SK-N-SH (cell line): ENCODE measurements around the gene MEG3. TPM values are rescaled to one million over a fixed set of nuclear protein-coding genes. Genes with fewer than 3 reads are reported as not detected.

Experiments used
- CTCF ChIA-PET: fragments of 300-600, 350-600 bp; formaldehyde crosslinking; extraction: SDS; loops from one replicate; lab custom pipeline; 2021; lab: Yijun Ruan, JAX
- POLR2A ChIA-PET: fragments of 350-600 bp; sonication (Branson Sonifier 250); formaldehyde crosslinking; extraction: SDS; loops from one replicate; lab custom pipeline; 2020; ENCODE audit warnings: antibody characterized with exemption, inconsistent platforms; lab: Yijun Ruan, JAX
- DNase-seq: peaks from one replicate; pipeline ENCODE4 v3.0.0; 2012
- H2AFZ ChIP-seq: fragments of 200-600 bp; sonication (generic); 2 replicates; pipeline ENCODE4 v1.8.1; 2016; ENCODE audit warnings: antibody characterized with exemption, mild to moderate bottlenecking, low read depth
- H3F3A ChIP-seq: fragments of 200-600 bp; sonication (generic); replicated peaks from 2 replicates; pipeline ENCODE3; 2016; ENCODE audit warnings: antibody characterized with exemption, mild to moderate bottlenecking; ENCODE audit not compliant: insufficient read depth
- H3K27ac ChIP-seq, 2 experiments: fragments of 200-500 bp in 1 of 2; fragments of 200-600 bp in 1 of 2; sonication (Bioruptor generic) in 1 of 2; sonication (generic), shearing (Covaris generic) in 1 of 2; 2 replicates each; pipeline versions ENCODE4 v1.5.1 to v1.6.1; 2014 to 2016; ENCODE audit warnings: low read depth in 2 of 2, inconsistent platforms in 1 of 2, low read length in 1 of 2, mild to moderate bottlenecking in 1 of 2, mixed read lengths in 1 of 2
- H3K27me3 ChIP-seq: fragments of 200-600 bp; sonication (generic), shearing (Covaris generic); 2 replicates; pipeline ENCODE4 v1.6.1; 2016; ENCODE audit warnings: mixed run types; ENCODE audit not compliant: insufficient read depth
- H3K36me3 ChIP-seq, 2 experiments: fragments of 200-500 bp in 1 of 2; fragments of 200-600 bp in 1 of 2; sonication (Bioruptor generic) in 1 of 2; sonication (generic) in 1 of 2; replicated peaks in 1 of 2; 2 replicates each; pipeline versions ENCODE3 to v1.5.1; 2014 to 2016; ENCODE audit warnings: low read length in 1 of 2, mild to moderate bottlenecking in 1 of 2; ENCODE audit not compliant: insufficient read depth in 2 of 2, control insufficient read depth in 1 of 2
- H3K4me1 ChIP-seq, 2 experiments: fragments of 200-500 bp in 1 of 2; fragments of 200-600 bp in 1 of 2; sonication (Bioruptor generic) in 1 of 2; sonication (generic), shearing (Covaris generic) in 1 of 2; 2 replicates each; pipeline versions ENCODE4 v1.5.1 to v1.6.1; 2014 to 2016; ENCODE audit warnings: low read depth in 1 of 2, low read length in 1 of 2, mixed run types in 1 of 2; ENCODE audit not compliant: insufficient read depth in 2 of 2, control insufficient read depth in 1 of 2
- H3K4me2 ChIP-seq: fragments of 200-600 bp; sonication (generic), shearing (Covaris generic); 2 replicates; pipeline ENCODE4 v1.6.1; 2017; ENCODE audit warnings: mixed run types
- H3K4me3 ChIP-seq, 2 experiments: fragments of 200-500 bp in 1 of 2; fragments of 200-600 bp in 1 of 2; sonication (Bioruptor generic) in 1 of 2; sonication (generic), shearing (Covaris generic) in 1 of 2; 2 replicates each; pipeline versions ENCODE4 v1.5.1 to v1.8.1; 2014 to 2016; ENCODE audit warnings: low read depth in 2 of 2, inconsistent platforms in 1 of 2, low read length in 1 of 2, mild to moderate bottlenecking in 1 of 2, mixed read lengths in 1 of 2, moderate library complexity in 1 of 2
- H3K79me2 ChIP-seq: fragments of 200-600 bp; sonication (generic); 2 replicates; pipeline ENCODE4 v1.8.1; 2017; ENCODE audit warnings: mild to moderate bottlenecking; ENCODE audit not compliant: insufficient read depth
- H3K9ac ChIP-seq: fragments of 200-600 bp; sonication (generic); 2 replicates; pipeline ENCODE4 v1.6.1; 2017; ENCODE audit warnings: mixed run types
- H3K9me2 ChIP-seq: fragments of 200-600 bp; sonication (generic); 2 replicates; pipeline ENCODE4 v1.6.1; 2017; ENCODE audit warnings: mixed run types
- H3K9me3 ChIP-seq: fragments of 200-600 bp; sonication (generic); 2 replicates; pipeline ENCODE4 v1.6.1; 2017; ENCODE audit warnings: mixed run types, mild to moderate bottlenecking, moderate library complexity
- H4K20me1 ChIP-seq: fragments of 200-600 bp; sonication (generic); 2 replicates; pipeline ENCODE4 v1.6.1; 2017; ENCODE audit warnings: mild to moderate bottlenecking, mixed run types; ENCODE audit not compliant: insufficient read depth
- CHD2 ChIP-seq: fragments of 150-350 bp; IDR thresholded peaks from 2 replicates; pipeline ENCODE4 v1.6.1; 2018; ENCODE audit warnings: low read length; ENCODE audit not compliant: partially characterized antibody
- EP300 ChIP-seq, 2 experiments: IDR thresholded peaks; 2 replicates each; pipeline versions ENCODE4 v1.4.0 to v1.6.1; 2012; ENCODE audit warnings: borderline replicate concordance in 1 of 2, low read depth in 1 of 2, low read length in 1 of 2
- FOSL2 ChIP-seq: IDR thresholded peaks from 2 replicates; pipeline ENCODE4 v1.4.0; 2012; ENCODE audit warnings: low read depth, mild to moderate bottlenecking, moderate library complexity, borderline replicate concordance
- FOXJ3 ChIP-seq: sonication (generic); formaldehyde crosslinking; IDR thresholded peaks from 2 replicates; pipeline ENCODE4 v1.5.1; 2020; ENCODE audit warnings: mild to moderate bottlenecking, missing genetic modification reagents
- FOXM1 ChIP-seq: IDR thresholded peaks from 2 replicates; pipeline ENCODE4 v1.4.0; 2012; ENCODE audit warnings: low read depth, mild to moderate bottlenecking
- GABPA ChIP-seq: IDR thresholded peaks from 2 replicates; pipeline ENCODE4 v1.4.0; 2012; ENCODE audit warnings: low read depth, mild to moderate bottlenecking
- JUND ChIP-seq: IDR thresholded peaks from 2 replicates; pipeline ENCODE4 v1.4.0; 2012
- MEF2A ChIP-seq: IDR thresholded peaks from 2 replicates; pipeline ENCODE4 v1.4.0; 2012; ENCODE audit warnings: low read depth, borderline replicate concordance
- MXI1 ChIP-seq: IDR thresholded peaks from 2 replicates; pipeline ENCODE4 v1.6.1; 2012; ENCODE audit warnings: mild to moderate bottlenecking, low read depth, low read length, improper control_type of control experiment
- NFIC ChIP-seq: IDR thresholded peaks from 2 replicates; pipeline ENCODE4 v1.4.0; 2012; ENCODE audit warnings: borderline replicate concordance
- NRF1 ChIP-seq: IDR thresholded peaks from 2 replicates; pipeline ENCODE4 v1.6.1; 2012; ENCODE audit warnings: low read depth, mild to moderate bottlenecking, low read length
- POLR2AphosphoS5 ChIP-seq: IDR thresholded peaks from 2 replicates; pipeline ENCODE4 v1.6.1; 2012; ENCODE audit warnings: low read depth, low read length
- RAD21 ChIP-seq: IDR thresholded peaks from 2 replicates; pipeline ENCODE4 v1.6.1; 2012; ENCODE audit warnings: mild to moderate bottlenecking, low read length
- RCOR1 ChIP-seq: fragments of 150-350 bp; IDR thresholded peaks from 2 replicates; pipeline ENCODE4 v1.6.1; 2017; ENCODE audit warnings: antibody characterized with exemption, low read length
- TAF1 ChIP-seq: IDR thresholded peaks from 2 replicates; pipeline ENCODE4 v1.6.1; 2012; ENCODE audit warnings: low read depth, mild to moderate bottlenecking, low read length, moderate library complexity, borderline replicate concordance
- TCF12 ChIP-seq: IDR thresholded peaks from 2 replicates; pipeline ENCODE4 v1.4.0; 2012
- TEAD4 ChIP-seq: IDR thresholded peaks from 2 replicates; pipeline ENCODE4 v1.4.0; 2012; ENCODE audit warnings: mild to moderate bottlenecking, borderline replicate concordance; ENCODE audit not compliant: insufficient read depth
- WGBS: methylation state at CpG from one replicate; pipeline ENCODE4 v1.1.6; 2017; ENCODE audit warnings: low lambda C conversion rate; 5-methylcytosine and 5-hydroxymethylcytosine counted together
- polyA plus RNA-seq, 3 experiments: library from polyadenylated mRNA; depleted of rRNA; stranded (reverse); fragments of >200 nt; gene quantifications; 2 replicates each; pipeline ENCODE4 v1.2.3, GENCODE V29; 2012
- TF ChIP-seq, protein P1 (sequence below): fragments of 200-600 bp; sonication (generic); IDR thresholded peaks from 2 replicates; pipeline ENCODE4 v1.6.1; 2017; ENCODE audit warnings: antibody characterized with exemption, mild to moderate bottlenecking, moderate library complexity

Gene MEG3
- polyA plus RNA-seq, 1 of the 3 experiments (the other 2 are of a cell fraction): not detected

DNA sequence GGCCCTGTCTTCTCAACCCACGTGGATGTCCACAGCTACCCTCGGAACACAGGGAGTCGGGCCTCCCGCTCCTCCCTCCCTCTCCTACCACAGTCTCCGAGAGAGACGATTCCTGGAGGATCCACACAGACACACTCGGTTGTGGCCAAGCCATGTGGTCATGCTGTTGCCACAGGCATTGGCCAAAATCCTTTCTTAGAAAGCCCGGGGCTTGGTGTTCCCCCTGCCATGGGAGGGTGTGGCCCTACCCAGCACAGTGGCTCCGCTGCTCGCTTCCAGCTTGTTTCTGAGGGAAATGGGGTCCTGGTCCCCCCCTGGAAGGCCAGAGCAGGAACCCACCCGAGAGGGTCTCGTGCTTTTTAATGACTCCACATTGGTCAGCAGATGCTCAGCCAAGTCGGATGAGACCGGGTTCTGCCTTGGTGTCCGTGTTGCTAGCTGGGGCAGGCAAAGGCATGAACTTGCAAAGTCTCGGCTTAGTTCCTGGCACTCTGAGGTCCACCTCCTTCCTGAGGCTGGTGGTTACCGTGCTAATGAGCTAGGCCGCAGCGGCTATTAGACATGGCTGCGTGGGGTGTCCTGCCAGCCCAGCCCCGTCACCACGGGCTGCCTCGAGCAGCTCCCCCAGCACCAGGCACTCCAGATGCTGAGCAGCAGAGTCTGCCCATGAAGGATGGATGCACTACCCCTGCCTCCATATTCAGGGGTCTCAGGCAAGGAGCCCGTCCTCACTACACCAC lies 46.8 kb upstream of the MEG3 start:
- no peak overlapping the region for H2AFZ ChIP-seq
- no peaks in the 10 kb centered on the region for H3K9me2 ChIP-seq
- H3K79me2 ChIP-seq: no peaks in the 10 kb centered on the region
- no peak overlapping the region for H3K9ac ChIP-seq
- no peak for DNase-seq
- H4K20me1 ChIP-seq: no peaks in the 10 kb centered on the region
- ChIA-PET CTCF (interaction anchor here (0.6 to 1.7 kb wide), 4 partner anchors 105 to 341 kb away, joined by 3 to 10 read pairs (median 3); no protein-coding TSS in a partner anchor), POLR2A (interaction anchor here (1.0 to 1.7 kb wide), 3 partner anchors 50 to 123 kb away, joined by 3 to 5 read pairs (median 3); no protein-coding TSS in a partner anchor)
- H3K4me1 ChIP-seq: peaks cover 0 to 89% of the 10 kb centered on the region in 2 experiments; a peak in 2 of 4 replicates
- H3K4me3 ChIP-seq: no peak overlapping the region
- WGBS: 53% methylated on average over 12 of the region's 24 CpGs
- H3K9me3 ChIP-seq: no peaks in the 10 kb centered on the region
- TF ChIP-seq MEF2A (no peak), RCOR1 (no peak), MXI1 (no peak)
- no peaks in the 10 kb centered on the region for H3K36me3 ChIP-seq
- H3K4me2 ChIP-seq: no peak overlapping the region
- H3K27me3 ChIP-seq: no peaks in the 10 kb centered on the region
- H3F3A ChIP-seq: no peaks in the 10 kb centered on the region
- peak overlapping the region in 1 of 2 experiments; percentile 100; a peak in 2 of 4 replicates for H3K27ac ChIP-seq

DNA sequence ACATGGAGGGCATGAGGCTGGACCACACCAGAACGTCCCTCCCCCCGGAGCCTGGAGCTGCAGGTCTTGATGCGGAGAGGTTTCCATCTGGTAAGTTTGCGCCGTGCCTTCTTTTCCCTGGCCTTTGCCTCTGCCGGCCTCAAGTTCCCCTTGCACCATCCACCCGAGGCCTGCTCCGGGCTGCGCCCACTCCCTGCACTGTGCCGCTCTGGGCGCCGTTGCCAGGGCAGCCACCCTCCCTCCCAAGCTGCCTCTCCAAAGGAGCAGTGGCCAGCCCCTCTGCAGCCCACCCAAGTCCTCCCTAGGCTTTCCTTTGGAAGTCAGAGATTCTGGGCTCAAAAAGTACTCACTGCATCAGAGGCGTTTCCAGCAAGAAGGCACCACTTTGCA lies 46.2 kb upstream of the MEG3 start:
- Histone ChIP-seq H3K9ac (no peak overlapping the region), H3F3A (no peaks in the 10 kb centered on the region), H3K27me3 (no peaks in the 10 kb centered on the region), H3K9me2 (no peaks in the 10 kb centered on the region), H2AFZ (no peak overlapping the region), H3K79me2 (no peaks in the 10 kb centered on the region), H3K4me3 (no peak overlapping the region), H3K27ac (peak overlapping the region in 1 of 2 experiments; percentile 100; a peak in 2 of 4 replicates), H4K20me1 (no peaks in the 10 kb centered on the region), H3K4me2 (no peak overlapping the region), H3K36me3 (no peaks in the 10 kb centered on the region), H3K9me3 (no peaks in the 10 kb centered on the region), H3K4me1 (peaks cover 0 to 91% of the 10 kb centered on the region in 2 experiments; a peak in 2 of 4 replicates)
- 60% methylated on average over 4 of the region's 13 CpGs for WGBS
- no peak for DNase-seq
- ChIA-PET CTCF (interaction anchor here (0.7 to 1.5 kb wide), 2 partner anchors 105 to 121 kb away, joined by 3 read pairs; no protein-coding TSS in a partner anchor), POLR2A (interaction anchor here (1.0 to 1.1 kb wide), 2 partner anchors 121 to 122 kb away, joined by 3 read pairs; no protein-coding TSS in a partner anchor)
- TF ChIP-seq TCF12 (no peak), GABPA (no peak), TEAD4 (no peak), FOXJ3 (no peak), FOXM1 (no peak)

DNA sequence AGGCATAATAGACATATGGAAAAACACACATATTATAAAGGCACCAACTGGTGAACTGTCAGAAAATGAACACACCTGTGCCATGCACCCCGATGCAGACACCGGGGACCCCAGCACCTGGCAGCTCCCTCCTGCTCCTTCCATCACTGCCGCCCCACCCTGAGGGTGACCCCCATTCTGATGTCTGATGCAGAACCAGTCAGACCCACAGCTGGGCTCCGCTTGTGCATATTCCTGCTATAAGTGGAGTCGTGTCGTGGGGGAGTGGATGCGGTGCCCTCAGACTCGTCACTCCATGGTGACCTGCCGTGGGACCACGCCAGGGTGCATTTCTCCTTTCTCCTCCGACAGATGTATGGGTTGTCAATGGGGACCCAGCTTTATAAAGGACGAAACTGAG lies 45.7 kb upstream of the MEG3 start:
- POLR2A ChIA-PET: no interaction called here
- TF ChIP-seq FOSL2 (no peak), NRF1 (no peak), TEAD4 (no peak), CHD2 (no peak), TAF1 (no peak), NFIC (no peak), EP300 (IDR thresholded peaks at IDR 0.05; ENCODE audit: borderline replicate concordance in 1 of 2, low read depth in 1 of 2, low read length in 1 of 2) (no peak), GABPA (no peak), POLR2AphosphoS5 (no peak), JUND (no peak), RAD21 (no peak)
- TF ChIP-seq, protein P1, sequence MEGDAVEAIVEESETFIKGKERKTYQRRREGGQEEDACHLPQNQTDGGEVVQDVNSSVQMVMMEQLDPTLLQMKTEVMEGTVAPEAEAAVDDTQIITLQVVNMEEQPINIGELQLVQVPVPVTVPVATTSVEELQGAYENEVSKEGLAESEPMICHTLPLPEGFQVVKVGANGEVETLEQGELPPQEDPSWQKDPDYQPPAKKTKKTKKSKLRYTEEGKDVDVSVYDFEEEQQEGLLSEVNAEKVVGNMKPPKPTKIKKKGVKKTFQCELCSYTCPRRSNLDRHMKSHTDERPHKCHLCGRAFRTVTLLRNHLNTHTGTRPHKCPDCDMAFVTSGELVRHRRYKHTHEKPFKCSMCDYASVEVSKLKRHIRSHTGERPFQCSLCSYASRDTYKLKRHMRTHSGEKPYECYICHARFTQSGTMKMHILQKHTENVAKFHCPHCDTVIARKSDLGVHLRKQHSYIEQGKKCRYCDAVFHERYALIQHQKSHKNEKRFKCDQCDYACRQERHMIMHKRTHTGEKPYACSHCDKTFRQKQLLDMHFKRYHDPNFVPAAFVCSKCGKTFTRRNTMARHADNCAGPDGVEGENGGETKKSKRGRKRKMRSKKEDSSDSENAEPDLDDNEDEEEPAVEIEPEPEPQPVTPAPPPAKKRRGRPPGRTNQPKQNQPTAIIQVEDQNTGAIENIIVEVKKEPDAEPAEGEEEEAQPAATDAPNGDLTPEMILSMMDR: no peak

More for the DNA sequence above, 45.7 kb upstream of the MEG3 start:
- no peak overlapping the region for H3K9ac ChIP-seq
- H3K27me3 ChIP-seq: no peaks in the 10 kb centered on the region
- H4K20me1 ChIP-seq: no peaks in the 10 kb centered on the region
- no peak overlapping the region for H3K4me3 ChIP-seq
- no peaks in the 10 kb centered on the region for H3F3A ChIP-seq
- no peaks in the 10 kb centered on the region for H3K9me3 ChIP-seq
- peak overlapping the region in 1 of 2 experiments; percentile 100; a peak in 2 of 4 replicates for H3K27ac ChIP-seq
- no peak overlapping the region for H2AFZ ChIP-seq
- H3K9me2 ChIP-seq: no peaks in the 10 kb centered on the region
- 69% methylated on average over 12 of the region's 12 CpGs for WGBS
- no peak overlapping the region for H3K4me2 ChIP-seq
- no peaks in the 10 kb centered on the region for H3K79me2 ChIP-seq
- CTCF ChIA-PET: interaction anchor here (1.0 to 1.5 kb wide), 2 partner anchors 106 to 397 kb away, joined by 3 read pairs; no protein-coding TSS in a partner anchor
- no peak for DNase-seq
- peaks cover 0 to 92% of the 10 kb centered on the region in 2 experiments; a peak in 2 of 4 replicates for H3K4me1 ChIP-seq
- H3K36me3 ChIP-seq: no peaks in the 10 kb centered on the region
